ENCODE results near the gene KCND3.
"Not testable (repeated sequence)": the region's sequence is repeated elsewhere in the genome, so short reads cannot be mapped to it uniquely, and the experiment has no call there.

KCND3 gene

GRCh38 chr1:111818546-111818945 lies 170.9 kb downstream of the KCND3 start:
- H3K4me3 ChIP-seq (ENCODE audit: low read depth, low read length): no peak overlapping the region

- H3K4me3 ChIP-seq (ENCODE audit: low read depth, low read length): no peak overlapping the region
Observed at GRCh38 chr1:111818081-111818480, 171.4 kb downstream of the KCND3 start.

- H3K4me3 ChIP-seq (ENCODE audit: low read depth, low read length): no peak overlapping the region
Observed at GRCh38 chr1:111814642-111815041, 174.8 kb downstream of the KCND3 start.

GRCh38 chr1:111814305-111814628 lies 175.2 kb downstream of the KCND3 start:
- no peak overlapping the region for H3K4me3 ChIP-seq (ENCODE audit: low read depth, low read length)

- H3K4me3 ChIP-seq (ENCODE audit: low read depth, low read length): no peak overlapping the region
Observed at GRCh38 chr1:111813440-111814304, 175.8 kb downstream of the KCND3 start.

- no peak overlapping the region for H3K4me3 ChIP-seq (ENCODE audit: low read depth, low read length)
Observed at GRCh38 chr1:111812306-111812705, 177.2 kb downstream of the KCND3 start.

- H3K4me3 ChIP-seq (ENCODE audit: low read depth, low read length): no peak overlapping the region
Observed at GRCh38 chr1:111811891-111812290, 177.6 kb downstream of the KCND3 start.

GRCh38 chr1:111805251-111805650 lies 184.2 kb downstream of the KCND3 start:
- no peak overlapping the region for H3K4me3 ChIP-seq (ENCODE audit: low read depth, low read length)

- no peak overlapping the region for H3K4me3 ChIP-seq (ENCODE audit: low read depth, low read length)
Observed at GRCh38 chr1:111804776-111805175, 184.7 kb downstream of the KCND3 start.

- H3K4me3 ChIP-seq (ENCODE audit: low read depth, low read length): no peak overlapping the region
Observed at GRCh38 chr1:111803951-111804350, 185.5 kb downstream of the KCND3 start.

GRCh38 chr1:111802984-111803383 lies 186.5 kb downstream of the KCND3 start:
- H3K4me3 ChIP-seq (ENCODE audit: low read depth, low read length): no peak overlapping the region

GRCh38 chr1:111802110-111802509 lies 187.4 kb downstream of the KCND3 start:
- H3K4me3 ChIP-seq (ENCODE audit: low read depth, low read length): no peak overlapping the region

GRCh38 chr1:111801071-111801850 lies 188.2 kb downstream of the KCND3 start:
- no peak overlapping the region for H3K4me3 ChIP-seq (ENCODE audit: low read depth, low read length)

GRCh38 chr1:111799722-111800121 lies 189.7 kb downstream of the KCND3 start:
- H3K4me3 ChIP-seq (ENCODE audit: low read depth, low read length): not testable (repeated sequence)

- H3K4me3 ChIP-seq (ENCODE audit: low read depth, low read length): no peak overlapping the region
Observed at GRCh38 chr1:111798580-111798979, 190.9 kb downstream of the KCND3 start.

- H3K4me3 ChIP-seq (ENCODE audit: low read depth, low read length): no peak overlapping the region
Observed at GRCh38 chr1:111795401-111795800, 194.1 kb downstream of the KCND3 start.

GRCh38 chr1:111793923-111794322 lies 195.5 kb downstream of the KCND3 start:
- no peak overlapping the region for H3K4me3 ChIP-seq (ENCODE audit: low read depth, low read length)

GRCh38 chr1:111792249-111792648 lies 197.2 kb downstream of the KCND3 start:
- no peak overlapping the region for H3K4me3 ChIP-seq (ENCODE audit: low read depth, low read length)

- no peak overlapping the region for H3K4me3 ChIP-seq (ENCODE audit: low read depth, low read length)
Observed at GRCh38 chr1:111791776-111792175, 197.7 kb downstream of the KCND3 start.

- no peak overlapping the region for H3K4me3 ChIP-seq (ENCODE audit: low read depth, low read length)
Observed at GRCh38 chr1:111789666-111790316, 199.7 kb downstream of the KCND3 start.

- H3K4me3 ChIP-seq (ENCODE audit: low read depth, low read length): no peak overlapping the region
Observed at GRCh38 chr1:111789142-111789541, 200.3 kb downstream of the KCND3 start.

Measured in iPS-11a (cell line).